ENCODE results near the gene ZNF750. TPM values are rescaled to one million over a fixed set of nuclear protein-coding genes. Genes with fewer than 3 reads are reported as not detected.

The ZNF750 gene
- total and polyA plus RNA-seq, 2 donors (not counting 3 experiments of a cell fraction or from before 2014, with no cell fraction given): 0.15 to 0.80 TPM

GRCh38 chr17:82803185-82803584 is 36.6 kb downstream of the ZNF750 start:
- CTCF ChIA-PET: interaction anchor here (3.6 kb wide), 1 partner anchor 22 kb away, joined by 13 read pairs; no protein-coding TSS in a partner anchor

More at GRCh38 chr17:82803185-82803584, 36.6 kb downstream of the ZNF750 start:
- Histone ChIP-seq H4K20me1 (replicated peaks; ENCODE audit: control insufficient read depth, extremely low read depth, insufficient read depth, low read length) (no peaks in the 10 kb centered on the region), H3K4me3 (replicated peaks in 1 of 3; ENCODE audit: insufficient read depth in 1 of 3, low read depth in 1 of 3, low read length in 3 of 3) (no peak overlapping the region), H3K79me2 (ENCODE audit: control insufficient read depth, insufficient read depth, low read length) (no peaks in the 10 kb centered on the region), H3K9ac (replicated peaks; ENCODE audit: extremely low read depth, insufficient read depth, low read length) (no peak overlapping the region), H3K9me3 (replicated peaks; ENCODE audit: control insufficient read depth, insufficient read depth, low read length) (no peaks in the 10 kb centered on the region), H2AFZ (ENCODE audit: low read depth, low read length) (no peak overlapping the region), H3K4me2 (ENCODE audit: insufficient read depth, low read length) (no peak overlapping the region), H3K27me3 (ENCODE audit: control insufficient read depth in 2 of 2, insufficient read depth in 2 of 2, low read length in 2 of 2) (no peaks in the 10 kb centered on the region), H3K27ac (ENCODE audit: insufficient read depth, low read depth, low read length) (no peak overlapping the region), H3K9me1 (replicated peaks; ENCODE audit: control insufficient read depth, extremely low read depth, insufficient read depth, low read length) (no peaks in the 10 kb centered on the region), H3K36me3 (ENCODE audit: control insufficient read depth in 2 of 2, extremely low read depth in 1 of 2, insufficient read depth in 2 of 2, low read length in 2 of 2) (peaks cover 0 to 2% of the 10 kb centered on the region in 2 experiments), H3K4me1 (ENCODE audit: control insufficient read depth, extremely low read depth, insufficient read depth, low read length) (peaks cover 7% of the 10 kb centered on the region)
- dilution Hi-C loops (cut with MboI; ENCODE audit: extremely low pct_ligation_motif_present, low sequenced_read_pairs): no loop called here
- FAIRE-seq (no peak), DNase-seq (ENCODE audit: low read depth, low spot score) (no peak)
- POLR2A ChIA-PET: no interaction called here
- BruUV-seq (replicated peaks): no TSS peak
- TF ChIP-seq POLR2A (IDR thresholded peaks at IDR 0.05; ENCODE audit: low read depth, low read length) (no peak), FOS (IDR thresholded peaks at IDR 0.05; ENCODE audit: borderline replicate concordance, insufficient read depth, low read length) (no peak), EZH2 (IDR thresholded peaks at IDR 0.05; ENCODE audit: borderline replicate concordance, low read depth, low read length, severe bottlenecking) (no peak), GATA2 (IDR thresholded peaks at IDR 0.05; ENCODE audit: insufficient read depth, insufficient read length, low read depth, low read length) (no peak), POLR2AphosphoS5 (IDR thresholded peaks at IDR 0.05; ENCODE audit: insufficient read depth, low read depth, low read length) (no peak), MAX (IDR thresholded peaks at IDR 0.05; ENCODE audit: insufficient read depth, insufficient read length) (no peak), CTCF (IDR thresholded peaks at IDR 0.05; ENCODE audit: extremely low read depth in 1 of 2, insufficient read depth in 1 of 2, low read depth in 1 of 2, low read length in 2 of 2) (no peak), JUN (IDR thresholded peaks at IDR 0.05; ENCODE audit: borderline replicate concordance, insufficient read depth, insufficient read length, low read depth) (no peak), MYC (IDR thresholded peaks at IDR 0.05; ENCODE audit: low read depth, low read length) (no peak)
- intact Hi-C loops (cut with micrococcal nuclease): no loop called here
